SK-N-SH (cell line): ENCODE data around the gene XAGE1A. TPM values are rescaled to one million over a fixed set of nuclear protein-coding genes. Genes with fewer than 3 reads are reported as not detected.

Source experiments
- CTCF ChIA-PET: fragments of 300-600, 350-600 bp; formaldehyde crosslinking; extraction: SDS; loops from one replicate; lab custom pipeline; 2021; lab: Yijun Ruan, JAX
- POLR2A ChIA-PET: fragments of 350-600 bp; sonication (Branson Sonifier 250); formaldehyde crosslinking; extraction: SDS; loops from one replicate; lab custom pipeline; 2020; ENCODE audit warnings: antibody characterized with exemption, inconsistent platforms; lab: Yijun Ruan, JAX
- DNase-seq: peaks from one replicate; pipeline ENCODE4 v3.0.0; 2012
- H2AFZ ChIP-seq: fragments of 200-600 bp; sonication (generic); 2 replicates; pipeline ENCODE4 v1.8.1; 2016; ENCODE audit warnings: antibody characterized with exemption, mild to moderate bottlenecking, low read depth
- H3F3A ChIP-seq: fragments of 200-600 bp; sonication (generic); replicated peaks from 2 replicates; pipeline ENCODE3; 2016; ENCODE audit warnings: antibody characterized with exemption, mild to moderate bottlenecking; ENCODE audit not compliant: insufficient read depth
- H3K27ac ChIP-seq, 2 experiments: fragments of 200-500 bp in 1 of 2; fragments of 200-600 bp in 1 of 2; sonication (Bioruptor generic) in 1 of 2; sonication (generic), shearing (Covaris generic) in 1 of 2; 2 replicates each; pipeline versions ENCODE4 v1.5.1 to v1.6.1; 2014 to 2016; ENCODE audit warnings: low read depth in 2 of 2, inconsistent platforms in 1 of 2, low read length in 1 of 2, mild to moderate bottlenecking in 1 of 2, mixed read lengths in 1 of 2
- H3K27me3 ChIP-seq: fragments of 200-600 bp; sonication (generic), shearing (Covaris generic); 2 replicates; pipeline ENCODE4 v1.6.1; 2016; ENCODE audit warnings: mixed run types; ENCODE audit not compliant: insufficient read depth
- H3K36me3 ChIP-seq, 2 experiments: fragments of 200-500 bp in 1 of 2; fragments of 200-600 bp in 1 of 2; sonication (Bioruptor generic) in 1 of 2; sonication (generic) in 1 of 2; replicated peaks in 1 of 2; 2 replicates each; pipeline versions ENCODE3 to v1.5.1; 2014 to 2016; ENCODE audit warnings: low read length in 1 of 2, mild to moderate bottlenecking in 1 of 2; ENCODE audit not compliant: insufficient read depth in 2 of 2, control insufficient read depth in 1 of 2
- H3K4me1 ChIP-seq, 2 experiments: fragments of 200-500 bp in 1 of 2; fragments of 200-600 bp in 1 of 2; sonication (Bioruptor generic) in 1 of 2; sonication (generic), shearing (Covaris generic) in 1 of 2; 2 replicates each; pipeline versions ENCODE4 v1.5.1 to v1.6.1; 2014 to 2016; ENCODE audit warnings: low read depth in 1 of 2, low read length in 1 of 2, mixed run types in 1 of 2; ENCODE audit not compliant: insufficient read depth in 2 of 2, control insufficient read depth in 1 of 2
- H3K4me2 ChIP-seq: fragments of 200-600 bp; sonication (generic), shearing (Covaris generic); 2 replicates; pipeline ENCODE4 v1.6.1; 2017; ENCODE audit warnings: mixed run types
- H3K4me3 ChIP-seq, 2 experiments: fragments of 200-500 bp in 1 of 2; fragments of 200-600 bp in 1 of 2; sonication (Bioruptor generic) in 1 of 2; sonication (generic), shearing (Covaris generic) in 1 of 2; 2 replicates each; pipeline versions ENCODE4 v1.5.1 to v1.8.1; 2014 to 2016; ENCODE audit warnings: low read depth in 2 of 2, inconsistent platforms in 1 of 2, low read length in 1 of 2, mild to moderate bottlenecking in 1 of 2, mixed read lengths in 1 of 2, moderate library complexity in 1 of 2
- H3K79me2 ChIP-seq: fragments of 200-600 bp; sonication (generic); 2 replicates; pipeline ENCODE4 v1.8.1; 2017; ENCODE audit warnings: mild to moderate bottlenecking; ENCODE audit not compliant: insufficient read depth
- H3K9ac ChIP-seq: fragments of 200-600 bp; sonication (generic); 2 replicates; pipeline ENCODE4 v1.6.1; 2017; ENCODE audit warnings: mixed run types
- H3K9me2 ChIP-seq: fragments of 200-600 bp; sonication (generic); 2 replicates; pipeline ENCODE4 v1.6.1; 2017; ENCODE audit warnings: mixed run types
- H3K9me3 ChIP-seq: fragments of 200-600 bp; sonication (generic); 2 replicates; pipeline ENCODE4 v1.6.1; 2017; ENCODE audit warnings: mixed run types, mild to moderate bottlenecking, moderate library complexity
- H4K20me1 ChIP-seq: fragments of 200-600 bp; sonication (generic); 2 replicates; pipeline ENCODE4 v1.6.1; 2017; ENCODE audit warnings: mild to moderate bottlenecking, mixed run types; ENCODE audit not compliant: insufficient read depth
- ELF1 ChIP-seq: IDR thresholded peaks from 2 replicates; pipeline ENCODE4 v1.4.0; 2012
- EP300 ChIP-seq, 2 experiments: IDR thresholded peaks; 2 replicates each; pipeline versions ENCODE4 v1.4.0 to v1.6.1; 2012; ENCODE audit warnings: borderline replicate concordance in 1 of 2, low read depth in 1 of 2, low read length in 1 of 2
- FOSL2 ChIP-seq: IDR thresholded peaks from 2 replicates; pipeline ENCODE4 v1.4.0; 2012; ENCODE audit warnings: low read depth, mild to moderate bottlenecking, moderate library complexity, borderline replicate concordance
- GATA2 ChIP-seq: sonication (generic); formaldehyde crosslinking; IDR thresholded peaks from 2 replicates; pipeline ENCODE4 v1.5.0; 2020; ENCODE audit warnings: mild to moderate bottlenecking, missing genetic modification reagents
- JUND ChIP-seq: IDR thresholded peaks from 2 replicates; pipeline ENCODE4 v1.4.0; 2012
- MEF2A ChIP-seq: IDR thresholded peaks from 2 replicates; pipeline ENCODE4 v1.4.0; 2012; ENCODE audit warnings: low read depth, borderline replicate concordance
- NFIC ChIP-seq: IDR thresholded peaks from 2 replicates; pipeline ENCODE4 v1.4.0; 2012; ENCODE audit warnings: borderline replicate concordance
- POLR2AphosphoS5 ChIP-seq: IDR thresholded peaks from 2 replicates; pipeline ENCODE4 v1.6.1; 2012; ENCODE audit warnings: low read depth, low read length
- RAD21 ChIP-seq: IDR thresholded peaks from 2 replicates; pipeline ENCODE4 v1.6.1; 2012; ENCODE audit warnings: mild to moderate bottlenecking, low read length
- RCOR1 ChIP-seq: fragments of 150-350 bp; IDR thresholded peaks from 2 replicates; pipeline ENCODE4 v1.6.1; 2017; ENCODE audit warnings: antibody characterized with exemption, low read length
- RXRA ChIP-seq: IDR thresholded peaks from 2 replicates; pipeline ENCODE4 v1.4.0; 2012; ENCODE audit warnings: low read depth, mild to moderate bottlenecking, borderline replicate concordance
- SIN3A ChIP-seq: IDR thresholded peaks from 2 replicates; pipeline ENCODE4 v1.6.1; 2012; ENCODE audit warnings: low read depth, mild to moderate bottlenecking, low read length, moderate library complexity, borderline replicate concordance
- TAF1 ChIP-seq: IDR thresholded peaks from 2 replicates; pipeline ENCODE4 v1.6.1; 2012; ENCODE audit warnings: low read depth, mild to moderate bottlenecking, low read length, moderate library complexity, borderline replicate concordance
- TEAD4 ChIP-seq: IDR thresholded peaks from 2 replicates; pipeline ENCODE4 v1.4.0; 2012; ENCODE audit warnings: mild to moderate bottlenecking, borderline replicate concordance; ENCODE audit not compliant: insufficient read depth
- WGBS: methylation state at CpG from one replicate; pipeline ENCODE4 v1.1.6; 2017; ENCODE audit warnings: low lambda C conversion rate; 5-methylcytosine and 5-hydroxymethylcytosine counted together
- polyA plus RNA-seq, 3 experiments: library from polyadenylated mRNA; depleted of rRNA; stranded (reverse); fragments of >200 nt; gene quantifications; 2 replicates each; pipeline ENCODE4 v1.2.3, GENCODE V29; 2012
- TF ChIP-seq, protein P1 (sequence below): fragments of 200-600 bp; sonication (generic); IDR thresholded peaks from 2 replicates; pipeline ENCODE4 v1.6.1; 2017; ENCODE audit warnings: antibody characterized with exemption, mild to moderate bottlenecking, moderate library complexity
- TF ChIP-seq, protein P2 (sequence below): fragments of 150-350 bp; IDR thresholded peaks from 2 replicates; pipeline ENCODE4 v1.6.1; 2016; ENCODE audit warnings: mild to moderate bottlenecking, low read depth, low read length
- TF ChIP-seq, protein P3 (sequence below): IDR thresholded peaks from 2 replicates; pipeline ENCODE4 v1.4.0; 2012; ENCODE audit warnings: low read depth, borderline replicate concordance
- TF ChIP-seq, protein P4 (sequence below): IDR thresholded peaks from 2 replicates; pipeline ENCODE4 v1.4.0; 2012; ENCODE audit warnings: low read depth, borderline replicate concordance
- TF ChIP-seq, protein P5 (sequence below): IDR thresholded peaks from 2 replicates; pipeline ENCODE4 v1.4.0; 2012; ENCODE audit warnings: low read depth

The XAGE1A gene
- polyA plus RNA-seq, 1 of the 3 experiments (the other 2 are of a cell fraction) = 76.7 TPM

DNA sequence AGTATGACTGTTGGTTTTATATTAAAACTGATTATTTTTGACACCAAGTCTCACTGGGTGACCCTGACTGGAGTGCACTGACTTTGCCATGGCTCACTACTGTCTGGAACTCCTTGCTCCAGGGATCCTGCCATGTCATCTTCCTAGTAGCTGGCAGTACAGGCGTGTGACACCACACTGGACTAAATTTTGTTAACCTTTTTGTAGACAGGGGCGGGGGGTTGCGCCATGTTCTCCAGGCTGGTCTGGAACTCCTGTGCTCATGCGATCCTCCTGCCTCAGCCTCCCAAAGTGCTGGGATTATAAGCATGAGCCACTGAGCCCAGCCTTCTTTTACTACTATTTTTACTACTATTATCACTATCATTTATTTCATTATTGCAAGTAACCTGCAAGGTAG, 8.9 kb downstream of the XAGE1A start:
- POLR2A ChIA-PET = no interaction called here
- 3% methylated on average over 4 of the region's 4 CpGs for WGBS
- Histone ChIP-seq H3K9ac (no peak overlapping the region), H3K9me3 (no peaks in the 10 kb centered on the region), H3K4me1 (no peaks in the 10 kb centered on the region), H3K9me2 (no peaks in the 10 kb centered on the region)
- no peak for DNase-seq
- TF ChIP-seq FOSL2 (no peak), POLR2AphosphoS5 (no peak), GATA2 (no peak), RCOR1 (no peak), TEAD4 (no peak), EP300 (IDR thresholded peaks at IDR 0.05; ENCODE audit: borderline replicate concordance in 1 of 2, low read depth in 1 of 2, low read length in 1 of 2) (no peak), MEF2A (no peak), TAF1 (no peak), ELF1 (no peak), RXRA (no peak), NFIC (no peak), RAD21 (no peak), JUND (no peak), SIN3A (no peak)
- TF ChIP-seq, protein P1, sequence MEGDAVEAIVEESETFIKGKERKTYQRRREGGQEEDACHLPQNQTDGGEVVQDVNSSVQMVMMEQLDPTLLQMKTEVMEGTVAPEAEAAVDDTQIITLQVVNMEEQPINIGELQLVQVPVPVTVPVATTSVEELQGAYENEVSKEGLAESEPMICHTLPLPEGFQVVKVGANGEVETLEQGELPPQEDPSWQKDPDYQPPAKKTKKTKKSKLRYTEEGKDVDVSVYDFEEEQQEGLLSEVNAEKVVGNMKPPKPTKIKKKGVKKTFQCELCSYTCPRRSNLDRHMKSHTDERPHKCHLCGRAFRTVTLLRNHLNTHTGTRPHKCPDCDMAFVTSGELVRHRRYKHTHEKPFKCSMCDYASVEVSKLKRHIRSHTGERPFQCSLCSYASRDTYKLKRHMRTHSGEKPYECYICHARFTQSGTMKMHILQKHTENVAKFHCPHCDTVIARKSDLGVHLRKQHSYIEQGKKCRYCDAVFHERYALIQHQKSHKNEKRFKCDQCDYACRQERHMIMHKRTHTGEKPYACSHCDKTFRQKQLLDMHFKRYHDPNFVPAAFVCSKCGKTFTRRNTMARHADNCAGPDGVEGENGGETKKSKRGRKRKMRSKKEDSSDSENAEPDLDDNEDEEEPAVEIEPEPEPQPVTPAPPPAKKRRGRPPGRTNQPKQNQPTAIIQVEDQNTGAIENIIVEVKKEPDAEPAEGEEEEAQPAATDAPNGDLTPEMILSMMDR = no peak
- TF ChIP-seq, protein P2, sequence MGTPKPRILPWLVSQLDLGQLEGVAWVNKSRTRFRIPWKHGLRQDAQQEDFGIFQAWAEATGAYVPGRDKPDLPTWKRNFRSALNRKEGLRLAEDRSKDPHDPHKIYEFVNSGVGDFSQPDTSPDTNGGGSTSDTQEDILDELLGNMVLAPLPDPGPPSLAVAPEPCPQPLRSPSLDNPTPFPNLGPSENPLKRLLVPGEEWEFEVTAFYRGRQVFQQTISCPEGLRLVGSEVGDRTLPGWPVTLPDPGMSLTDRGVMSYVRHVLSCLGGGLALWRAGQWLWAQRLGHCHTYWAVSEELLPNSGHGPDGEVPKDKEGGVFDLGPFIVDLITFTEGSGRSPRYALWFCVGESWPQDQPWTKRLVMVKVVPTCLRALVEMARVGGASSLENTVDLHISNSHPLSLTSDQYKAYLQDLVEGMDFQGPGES = no peak
- TF ChIP-seq, protein P3, sequence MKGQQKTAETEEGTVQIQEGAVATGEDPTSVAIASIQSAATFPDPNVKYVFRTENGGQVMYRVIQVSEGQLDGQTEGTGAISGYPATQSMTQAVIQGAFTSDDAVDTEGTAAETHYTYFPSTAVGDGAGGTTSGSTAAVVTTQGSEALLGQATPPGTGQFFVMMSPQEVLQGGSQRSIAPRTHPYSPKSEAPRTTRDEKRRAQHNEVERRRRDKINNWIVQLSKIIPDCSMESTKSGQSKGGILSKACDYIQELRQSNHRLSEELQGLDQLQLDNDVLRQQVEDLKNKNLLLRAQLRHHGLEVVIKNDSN = no peak
- TF ChIP-seq, protein P4, sequence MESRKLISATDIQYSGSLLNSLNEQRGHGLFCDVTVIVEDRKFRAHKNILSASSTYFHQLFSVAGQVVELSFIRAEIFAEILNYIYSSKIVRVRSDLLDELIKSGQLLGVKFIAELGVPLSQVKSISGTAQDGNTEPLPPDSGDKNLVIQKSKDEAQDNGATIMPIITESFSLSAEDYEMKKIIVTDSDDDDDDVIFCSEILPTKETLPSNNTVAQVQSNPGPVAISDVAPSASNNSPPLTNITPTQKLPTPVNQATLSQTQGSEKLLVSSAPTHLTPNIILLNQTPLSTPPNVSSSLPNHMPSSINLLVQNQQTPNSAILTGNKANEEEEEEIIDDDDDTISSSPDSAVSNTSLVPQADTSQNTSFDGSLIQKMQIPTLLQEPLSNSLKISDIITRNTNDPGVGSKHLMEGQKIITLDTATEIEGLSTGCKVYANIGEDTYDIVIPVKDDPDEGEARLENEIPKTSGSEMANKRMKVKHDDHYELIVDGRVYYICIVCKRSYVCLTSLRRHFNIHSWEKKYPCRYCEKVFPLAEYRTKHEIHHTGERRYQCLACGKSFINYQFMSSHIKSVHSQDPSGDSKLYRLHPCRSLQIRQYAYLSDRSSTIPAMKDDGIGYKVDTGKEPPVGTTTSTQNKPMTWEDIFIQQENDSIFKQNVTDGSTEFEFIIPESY = no peak
- TF ChIP-seq, protein P5, sequence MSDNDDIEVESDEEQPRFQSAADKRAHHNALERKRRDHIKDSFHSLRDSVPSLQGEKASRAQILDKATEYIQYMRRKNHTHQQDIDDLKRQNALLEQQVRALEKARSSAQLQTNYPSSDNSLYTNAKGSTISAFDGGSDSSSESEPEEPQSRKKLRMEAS = no peak
- TF ChIP-seq, all 33 proteins: peak for 0
- no peaks in the 10 kb centered on the region for H3K79me2 ChIP-seq
- no peak overlapping the region for H3K4me2 ChIP-seq
- no peak overlapping the region for H2AFZ ChIP-seq
- no peaks in the 10 kb centered on the region for H3F3A ChIP-seq
- no peaks in the 10 kb centered on the region for H4K20me1 ChIP-seq
- H3K36me3 ChIP-seq = no peaks in the 10 kb centered on the region
- peaks cover 4% of the 10 kb centered on the region; the same call in 1 of the 2 replicates for H3K27me3 ChIP-seq
- no peak overlapping the region for H3K27ac ChIP-seq
- CTCF ChIA-PET = no interaction called here
- no peak overlapping the region for H3K4me3 ChIP-seq
